Activated naive CD8-positive, alpha-beta T cell treated with anti-CD3 and anti-CD28 coated beads for 36 hours (primary cell): ENCODE results near the gene IFT43. TPM values are rescaled to one million over a fixed set of nuclear protein-coding genes. Genes with fewer than 3 reads are reported as not detected.

Experiments used
- DNase-seq: peaks from one replicate; pipeline ENCODE4 v3.0.0; 2021
- H3K27ac Mint-ChIP-seq: one replicate; pipeline ENCODE4 v1.8.0; 2022; ENCODE audit warnings: mild to moderate bottlenecking, moderate library complexity, mixed read lengths
- H3K27me3 Mint-ChIP-seq: one replicate; pipeline ENCODE4 v1.8.0; 2022; ENCODE audit warnings: mild to moderate bottlenecking, mixed read lengths
- H3K36me3 Mint-ChIP-seq: one replicate; pipeline ENCODE4 v1.8.0; 2021; ENCODE audit warnings: mild to moderate bottlenecking, mixed read lengths
- H3K4me1 Mint-ChIP-seq: one replicate; pipeline ENCODE4 v1.8.0; 2021; ENCODE audit warnings: mixed read lengths
- H3K4me3 Mint-ChIP-seq: one replicate; pipeline ENCODE4 v1.8.0; 2022; ENCODE audit warnings: mild to moderate bottlenecking, moderate library complexity, mixed read lengths
- H3K9me3 Mint-ChIP-seq: one replicate; pipeline ENCODE4 v1.8.0; 2022; ENCODE audit warnings: mixed read lengths
- total RNA-seq, 2 experiments: library from RNA; stranded (reverse); gene quantifications; one replicate each; pipeline ENCODE4 v1.2.3, GENCODE V29; 2021

The IFT43 gene
- total RNA-seq, 2 experiments from 2014 or later = 9.0 to 9.7 TPM

GRCh38 chr14:76065519-76065918 lies 80.0 kb downstream of the IFT43 start:
- DNase-seq = no peak
- H3K9me3 Mint-ChIP-seq = peaks cover 6% of the 10 kb centered on the region
- H3K27ac Mint-ChIP-seq = no peak overlapping the region
- no peaks in the 10 kb centered on the region for H3K4me1 Mint-ChIP-seq
- no peaks in the 10 kb centered on the region for H3K27me3 Mint-ChIP-seq
- no peak overlapping the region for H3K4me3 Mint-ChIP-seq
- peaks cover 39% of the 10 kb centered on the region for H3K36me3 Mint-ChIP-seq

- Mint-ChIP-seq H3K36me3 (peaks cover 33% of the 10 kb centered on the region), H3K4me3 (no peak overlapping the region)
These were observed 82.0 kb downstream of the IFT43 start for GRCh38 chr14:76067536-76067935.

GRCh38 chr14:76073717-76074116 lies 88.2 kb downstream of the IFT43 start:
- DNase-seq = no peak
- H3K4me1 Mint-ChIP-seq = no peaks in the 10 kb centered on the region
- H3K27ac Mint-ChIP-seq = no peak overlapping the region
- H3K36me3 Mint-ChIP-seq = peaks cover 3% of the 10 kb centered on the region
- H3K4me3 Mint-ChIP-seq = no peak overlapping the region
- no peaks in the 10 kb centered on the region for H3K9me3 Mint-ChIP-seq
- H3K27me3 Mint-ChIP-seq = no peaks in the 10 kb centered on the region

More at GRCh38 chr14:76067536-76067935, 82.0 kb downstream of the IFT43 start:
- no peaks in the 10 kb centered on the region for H3K27me3 Mint-ChIP-seq
- no peaks in the 10 kb centered on the region for H3K4me1 Mint-ChIP-seq
- no peak overlapping the region for H3K27ac Mint-ChIP-seq
- no peak for DNase-seq
- H3K9me3 Mint-ChIP-seq = peaks cover 6% of the 10 kb centered on the region

GRCh38 chr14:76077340-76077739 lies 91.8 kb downstream of the IFT43 start:
- Mint-ChIP-seq H3K36me3 (no peaks in the 10 kb centered on the region), H3K27ac (no peak overlapping the region), H3K4me1 (no peaks in the 10 kb centered on the region), H3K4me3 (no peak overlapping the region), H3K9me3 (no peaks in the 10 kb centered on the region), H3K27me3 (no peaks in the 10 kb centered on the region)
- DNase-seq = no peak

DNA sequence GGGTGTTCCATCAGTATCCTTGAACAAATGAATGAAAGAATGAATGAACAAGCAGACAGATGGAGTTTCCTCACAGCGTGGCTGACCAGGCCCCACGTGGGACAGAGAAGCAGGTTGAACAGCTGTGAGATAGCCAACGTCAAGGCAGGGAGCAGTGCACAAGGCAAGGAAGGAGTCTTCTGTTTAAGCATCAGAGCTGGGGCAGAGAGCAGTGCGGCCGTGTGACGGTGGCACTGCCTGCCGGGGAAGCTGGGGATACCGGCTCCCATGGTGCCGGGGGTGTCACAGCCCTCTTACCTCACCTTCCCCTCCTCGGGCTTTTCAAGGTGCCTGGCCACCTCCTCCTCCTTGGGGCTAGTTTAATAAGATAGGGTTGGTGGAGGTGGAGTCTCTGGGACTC lies 92.9 kb downstream of the IFT43 start:
- Mint-ChIP-seq H3K27me3 (no peaks in the 10 kb centered on the region), H3K27ac (no peak overlapping the region), H3K4me1 (no peaks in the 10 kb centered on the region), H3K4me3 (no peak overlapping the region), H3K36me3 (no peaks in the 10 kb centered on the region), H3K9me3 (no peaks in the 10 kb centered on the region)
- no peak for DNase-seq

- Mint-ChIP-seq H3K36me3 (no peaks in the 10 kb centered on the region), H3K27me3 (no peaks in the 10 kb centered on the region), H3K9me3 (no peaks in the 10 kb centered on the region), H3K4me3 (no peak overlapping the region), H3K27ac (no peak overlapping the region), H3K4me1 (no peaks in the 10 kb centered on the region)
- no peak for DNase-seq
These were observed 94.5 kb downstream of the IFT43 start for GRCh38 chr14:76080025-76080424.

GRCh38 chr14:76080471-76080870 lies 94.9 kb downstream of the IFT43 start:
- no peaks in the 10 kb centered on the region for H3K4me1 Mint-ChIP-seq
- no peaks in the 10 kb centered on the region for H3K36me3 Mint-ChIP-seq
- H3K9me3 Mint-ChIP-seq = no peaks in the 10 kb centered on the region
- no peak overlapping the region for H3K4me3 Mint-ChIP-seq
- no peak overlapping the region for H3K27ac Mint-ChIP-seq
- H3K27me3 Mint-ChIP-seq = no peaks in the 10 kb centered on the region
- DNase-seq = no peak

- H3K36me3 Mint-ChIP-seq = no peaks in the 10 kb centered on the region
- no peak overlapping the region for H3K4me3 Mint-ChIP-seq
- H3K27ac Mint-ChIP-seq = no peak overlapping the region
- no peaks in the 10 kb centered on the region for H3K9me3 Mint-ChIP-seq
- DNase-seq = no peak
- no peaks in the 10 kb centered on the region for H3K4me1 Mint-ChIP-seq
- H3K27me3 Mint-ChIP-seq = no peaks in the 10 kb centered on the region
These were observed 96.1 kb downstream of the IFT43 start for GRCh38 chr14:76081642-76082041.

DNA sequence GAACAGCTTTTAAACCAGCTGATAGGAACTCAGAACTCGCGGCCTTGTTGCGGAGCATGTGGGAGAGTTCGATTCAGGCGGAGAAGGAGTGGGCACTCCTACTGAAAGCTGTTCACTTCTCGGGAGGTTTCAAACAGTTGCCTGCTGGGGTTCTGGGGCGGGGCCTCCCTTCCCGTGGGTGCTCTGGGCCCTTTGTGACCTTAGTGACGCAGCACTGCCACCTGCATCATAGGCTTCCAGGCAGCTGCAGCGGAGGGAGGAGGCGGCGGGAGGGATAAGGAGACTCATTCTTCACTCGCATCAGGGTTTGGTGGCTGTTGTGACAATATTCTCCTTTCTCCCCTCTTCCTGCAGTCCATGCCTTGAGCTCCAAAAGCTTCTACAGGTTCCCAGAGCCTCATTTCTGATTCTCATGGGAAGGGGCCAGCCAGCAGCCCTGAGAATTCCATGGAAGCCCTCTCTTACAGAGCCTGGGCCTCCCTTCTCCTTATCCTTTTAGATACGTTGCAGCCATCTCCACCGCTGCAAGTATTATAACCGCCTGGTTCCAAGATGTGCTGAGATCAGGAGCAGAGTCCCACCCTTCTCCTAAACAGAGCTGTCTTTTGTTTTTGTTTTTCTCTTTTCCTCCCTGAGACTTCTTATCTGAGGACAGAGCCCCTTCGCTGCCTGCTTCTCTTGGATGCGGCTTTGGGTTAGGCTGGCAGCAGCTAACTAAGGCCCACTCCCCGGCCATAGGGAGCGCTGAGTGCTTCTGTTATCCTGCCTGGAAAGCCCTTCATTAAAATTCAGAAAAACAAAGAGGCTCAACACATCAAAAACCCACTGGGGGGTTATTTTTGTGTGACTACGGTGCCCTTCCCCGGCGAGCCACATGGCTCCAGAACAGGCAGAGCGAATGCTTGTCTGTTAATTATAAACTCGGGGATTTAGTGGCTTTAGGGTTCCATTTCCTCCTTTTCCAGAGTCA lies 98.5 kb downstream of the IFT43 start:
- Mint-ChIP-seq H3K27ac (no peak overlapping the region), H3K4me3 (no peak overlapping the region), H3K4me1 (no peaks in the 10 kb centered on the region), H3K36me3 (no peaks in the 10 kb centered on the region), H3K27me3 (no peaks in the 10 kb centered on the region), H3K9me3 (no peaks in the 10 kb centered on the region)
- DNase-seq = no peak

DNA sequence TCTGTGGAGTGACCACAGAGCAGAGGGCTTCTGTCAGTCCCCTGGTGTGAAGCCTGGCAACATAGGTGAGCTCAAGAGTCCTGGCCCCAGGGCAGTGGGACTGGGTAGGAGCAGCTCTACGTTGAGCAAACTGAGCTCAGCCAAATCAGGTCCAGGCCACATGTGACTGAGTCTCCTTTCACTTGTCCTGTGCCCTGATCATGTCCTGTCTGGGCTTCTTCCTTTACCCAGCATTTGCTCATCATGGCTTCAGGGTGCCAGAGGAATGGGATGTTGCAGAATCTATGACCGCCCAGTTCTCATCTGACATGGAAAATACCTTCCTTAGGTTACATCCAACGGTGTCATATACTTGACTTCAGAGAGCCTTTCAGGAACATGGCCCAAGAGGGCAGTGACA lies 99.8 kb downstream of the IFT43 start:
- H3K27ac Mint-ChIP-seq = no peak overlapping the region
- no peak overlapping the region for H3K4me3 Mint-ChIP-seq
- no peaks in the 10 kb centered on the region for H3K9me3 Mint-ChIP-seq
- no peaks in the 10 kb centered on the region for H3K36me3 Mint-ChIP-seq
- no peak for DNase-seq
- no peaks in the 10 kb centered on the region for H3K4me1 Mint-ChIP-seq
- H3K27me3 Mint-ChIP-seq = no peaks in the 10 kb centered on the region

DNA sequence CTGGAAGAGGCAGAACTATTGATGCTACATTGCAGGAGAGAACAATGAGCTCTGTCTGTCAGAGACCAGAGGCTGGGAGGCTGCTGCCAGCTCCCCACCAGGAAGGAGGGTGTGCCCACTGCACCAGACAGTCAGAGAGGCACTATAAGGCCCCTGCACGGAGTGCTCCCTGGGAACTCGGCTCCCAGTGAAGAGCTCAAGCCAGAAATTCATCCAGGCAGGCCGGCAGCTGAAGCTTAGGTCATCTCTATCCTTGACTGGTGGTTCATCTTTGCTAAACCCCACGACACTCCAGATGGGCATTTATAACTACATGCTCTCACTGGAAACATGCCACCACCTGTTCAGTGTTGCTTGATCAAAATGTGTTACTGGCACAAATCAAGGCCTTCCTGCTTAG lies 101.1 kb downstream of the IFT43 start:
- Mint-ChIP-seq H3K36me3 (no peaks in the 10 kb centered on the region), H3K27me3 (no peaks in the 10 kb centered on the region), H3K9me3 (no peaks in the 10 kb centered on the region), H3K4me3 (no peak overlapping the region), H3K27ac (no peak overlapping the region), H3K4me1 (no peaks in the 10 kb centered on the region)
- no peak for DNase-seq

GRCh38 chr14:76088326-76088725 lies 102.8 kb downstream of the IFT43 start:
- no peaks in the 10 kb centered on the region for H3K27me3 Mint-ChIP-seq
- no peaks in the 10 kb centered on the region for H3K4me1 Mint-ChIP-seq
- H3K36me3 Mint-ChIP-seq = no peaks in the 10 kb centered on the region
- no peak for DNase-seq
- H3K9me3 Mint-ChIP-seq = no peaks in the 10 kb centered on the region
- no peak overlapping the region for H3K4me3 Mint-ChIP-seq
- H3K27ac Mint-ChIP-seq = no peak overlapping the region

DNA sequence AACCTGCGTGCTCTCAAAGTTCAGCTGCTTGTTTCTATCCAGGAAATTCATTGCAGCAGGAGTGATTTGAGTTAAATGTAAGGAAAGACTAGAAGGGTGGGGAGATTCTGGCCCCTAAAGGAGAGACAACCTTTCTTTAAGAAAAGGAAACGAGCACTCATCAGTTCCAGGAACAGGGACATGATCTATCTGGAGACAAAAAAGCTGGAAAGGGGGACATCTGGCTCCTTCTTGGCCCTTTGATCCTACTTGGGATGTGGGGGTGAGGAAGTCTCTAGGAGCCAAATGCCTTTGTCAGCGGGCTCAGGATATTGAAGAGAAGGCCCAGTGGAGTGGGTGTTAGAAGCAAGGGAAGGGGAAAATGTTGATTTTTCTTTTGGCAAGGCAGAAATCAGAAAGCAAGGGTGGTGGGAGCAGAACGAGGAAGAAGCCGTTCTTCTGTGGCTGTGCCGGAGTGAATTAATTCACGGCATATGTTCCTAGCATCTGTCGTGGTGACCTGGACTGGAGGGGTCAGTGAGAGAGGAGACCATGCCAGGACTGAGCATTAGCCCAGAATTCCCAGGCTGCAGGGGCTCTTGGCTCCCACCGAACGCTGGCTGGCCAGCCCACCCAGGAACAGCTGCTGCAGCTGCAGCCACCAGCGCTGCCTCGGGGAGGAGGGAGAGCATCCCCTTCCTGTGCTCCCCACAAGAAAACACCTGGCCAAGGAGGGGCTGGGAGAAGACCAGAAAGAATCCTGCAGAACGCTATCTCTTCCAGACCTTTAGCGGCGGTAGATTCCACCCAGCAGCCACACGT lies 103.4 kb downstream of the IFT43 start:
- Mint-ChIP-seq H3K27ac (no peak overlapping the region), H3K36me3 (no peaks in the 10 kb centered on the region), H3K4me1 (no peaks in the 10 kb centered on the region), H3K4me3 (no peak overlapping the region), H3K27me3 (no peaks in the 10 kb centered on the region), H3K9me3 (no peaks in the 10 kb centered on the region)
- DNase-seq = no peak

- H3K27ac Mint-ChIP-seq = no peak overlapping the region
- no peaks in the 10 kb centered on the region for H3K9me3 Mint-ChIP-seq
- no peak for DNase-seq
- no peaks in the 10 kb centered on the region for H3K36me3 Mint-ChIP-seq
- H3K4me1 Mint-ChIP-seq = no peaks in the 10 kb centered on the region
- no peak overlapping the region for H3K4me3 Mint-ChIP-seq
- H3K27me3 Mint-ChIP-seq = no peaks in the 10 kb centered on the region
These were observed 104.0 kb downstream of the IFT43 start for GRCh38 chr14:76089575-76089974.

DNA sequence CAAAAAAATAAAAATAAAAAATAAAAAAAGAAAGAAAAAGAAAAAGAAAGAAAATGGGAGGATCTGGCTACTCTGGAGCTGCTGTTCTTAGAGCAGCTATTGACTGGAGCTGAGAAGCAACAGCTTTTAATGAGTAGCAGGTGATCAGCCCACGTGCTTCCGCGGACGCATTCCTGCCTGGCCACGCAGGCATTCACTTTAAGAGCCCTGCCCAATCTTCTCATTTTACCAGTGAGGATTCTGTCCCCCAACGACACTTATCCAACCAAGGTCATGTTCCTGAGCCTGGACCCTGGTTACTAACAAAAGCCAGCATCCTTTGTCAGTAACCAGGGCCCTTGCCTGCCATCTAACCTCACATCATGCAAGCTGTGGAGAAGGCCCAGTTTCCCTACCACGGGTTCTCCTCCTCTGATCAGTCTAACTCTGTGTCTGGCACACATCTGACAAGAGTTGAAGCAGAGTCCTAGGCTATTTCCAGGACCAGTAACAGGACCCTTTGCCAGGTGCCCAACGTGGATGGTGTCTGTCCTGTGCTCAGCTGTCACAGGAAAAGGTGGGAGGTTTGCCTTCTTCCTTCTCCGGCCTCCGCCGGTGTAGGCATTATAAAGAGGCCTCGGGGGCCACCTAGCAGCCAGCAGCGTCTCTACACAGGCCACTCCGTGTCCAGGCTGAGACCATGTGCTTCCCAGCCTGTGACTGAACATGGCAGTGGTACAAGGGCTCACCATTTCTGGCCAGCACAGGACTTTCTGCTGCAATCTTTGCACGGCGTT lies 105.2 kb downstream of the IFT43 start:
- no peak for DNase-seq
- Mint-ChIP-seq H3K36me3 (no peaks in the 10 kb centered on the region), H3K4me1 (no peaks in the 10 kb centered on the region), H3K27me3 (no peaks in the 10 kb centered on the region), H3K9me3 (no peaks in the 10 kb centered on the region), H3K27ac (no peak overlapping the region), H3K4me3 (no peak overlapping the region)
